ENCODE results near the gene UNC119B.

DNA sequence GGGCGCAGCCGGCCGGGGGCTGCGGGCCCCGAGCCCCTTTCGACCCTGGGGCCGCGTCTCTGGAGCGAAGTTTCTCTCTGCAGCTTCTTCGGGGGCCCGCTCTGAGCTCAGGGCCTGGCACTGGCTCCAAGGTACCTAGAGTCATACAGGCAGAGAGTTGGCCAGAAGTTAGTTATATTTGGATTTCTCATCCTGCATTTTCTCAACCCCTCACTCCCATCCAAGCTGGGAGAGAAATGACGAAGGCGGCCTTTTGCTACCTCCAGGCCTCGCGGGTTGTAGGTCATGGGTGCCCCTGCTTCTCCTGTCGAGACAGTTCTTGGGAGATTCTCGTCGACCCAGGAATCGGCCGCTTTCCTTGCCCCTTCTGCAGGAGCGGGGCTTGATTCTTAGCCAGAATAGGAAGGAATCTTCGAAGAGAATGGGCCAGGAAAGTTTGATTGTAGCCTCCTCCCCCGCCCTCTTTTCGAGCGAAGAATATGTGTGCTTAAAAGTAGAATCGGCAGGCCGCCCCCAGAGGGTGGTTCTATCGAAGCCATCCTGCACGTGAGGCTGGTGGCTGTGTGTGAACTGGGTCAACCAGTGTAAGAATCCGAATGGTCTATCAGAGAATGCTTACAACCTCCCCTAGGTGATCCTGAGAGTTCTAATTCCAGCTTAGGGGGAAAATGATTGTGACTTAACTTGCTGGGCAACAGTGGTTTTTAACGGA lies 22.5 kb upstream of the UNC119B start:
- TF ChIP-seq, protein P1, sequence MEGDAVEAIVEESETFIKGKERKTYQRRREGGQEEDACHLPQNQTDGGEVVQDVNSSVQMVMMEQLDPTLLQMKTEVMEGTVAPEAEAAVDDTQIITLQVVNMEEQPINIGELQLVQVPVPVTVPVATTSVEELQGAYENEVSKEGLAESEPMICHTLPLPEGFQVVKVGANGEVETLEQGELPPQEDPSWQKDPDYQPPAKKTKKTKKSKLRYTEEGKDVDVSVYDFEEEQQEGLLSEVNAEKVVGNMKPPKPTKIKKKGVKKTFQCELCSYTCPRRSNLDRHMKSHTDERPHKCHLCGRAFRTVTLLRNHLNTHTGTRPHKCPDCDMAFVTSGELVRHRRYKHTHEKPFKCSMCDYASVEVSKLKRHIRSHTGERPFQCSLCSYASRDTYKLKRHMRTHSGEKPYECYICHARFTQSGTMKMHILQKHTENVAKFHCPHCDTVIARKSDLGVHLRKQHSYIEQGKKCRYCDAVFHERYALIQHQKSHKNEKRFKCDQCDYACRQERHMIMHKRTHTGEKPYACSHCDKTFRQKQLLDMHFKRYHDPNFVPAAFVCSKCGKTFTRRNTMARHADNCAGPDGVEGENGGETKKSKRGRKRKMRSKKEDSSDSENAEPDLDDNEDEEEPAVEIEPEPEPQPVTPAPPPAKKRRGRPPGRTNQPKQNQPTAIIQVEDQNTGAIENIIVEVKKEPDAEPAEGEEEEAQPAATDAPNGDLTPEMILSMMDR (IDR thresholded peaks at IDR 0.05; ENCODE audit: insufficient read depth, low read depth, low read length), result no peak
- TF ChIP-seq EZH2 (IDR thresholded peaks at IDR 0.05; ENCODE audit: insufficient read depth, low read length), result no peak
